ENCODE data around the gene TMPRSS6.
A peak's percentile ranks its signal among the peaks of the same experiment; 100 is the strongest.

TMPRSS6 gene

GRCh38 chr22:37028692-37029674, 80.5 kb downstream of the TMPRSS6 start:
- no peak for DNase-seq (ENCODE audit: low read depth)

- DNase-seq (ENCODE audit: low read depth), result no peak
Observed at GRCh38 chr22:37027556-37027955, 82.0 kb downstream of the TMPRSS6 start.

- no peak for DNase-seq (ENCODE audit: low read depth)
Observed at GRCh38 chr22:37026325-37026724, 83.2 kb downstream of the TMPRSS6 start.

GRCh38 chr22:37025500-37026070, 83.9 kb downstream of the TMPRSS6 start:
- no peak for DNase-seq (ENCODE audit: low read depth)

- no peak for DNase-seq (ENCODE audit: low read depth)
Observed at GRCh38 chr22:37024339-37025157, 85.0 kb downstream of the TMPRSS6 start.

GRCh38 chr22:37023743-37024338, 85.7 kb downstream of the TMPRSS6 start:
- no peak for DNase-seq (ENCODE audit: low read depth)

GRCh38 chr22:37022483-37023337, 86.8 kb downstream of the TMPRSS6 start:
- DNase-seq (ENCODE audit: low read depth), result no peak

GRCh38 chr22:37021710-37022482, 87.6 kb downstream of the TMPRSS6 start:
- peak; percentile 24 for DNase-seq (ENCODE audit: low read depth)

GRCh38 chr22:37021041-37021440, 88.5 kb downstream of the TMPRSS6 start:
- DNase-seq (ENCODE audit: low read depth), result no peak

- no peak for DNase-seq (ENCODE audit: low read depth)
Observed at GRCh38 chr22:37020192-37020479, 89.4 kb downstream of the TMPRSS6 start.

GRCh38 chr22:37019309-37020191, 90.0 kb downstream of the TMPRSS6 start, which contains the start of the genes MPST and TST:
TSS of gene MPST (plus strand) at chr22:37019742. CDS start at chr22:37019837, 95 bp downstream.
TSS of gene TST (minus strand) at chr22:37019447. CDS start at chr22:37018732, 715 bp downstream.
- DNase-seq (ENCODE audit: low read depth), result no peak

GRCh38 chr22:37018815-37019308, 90.7 kb downstream of the TMPRSS6 start:
- no peak for DNase-seq (ENCODE audit: low read depth)

- no peak for DNase-seq (ENCODE audit: low read depth)
Observed at GRCh38 chr22:37018086-37018814, 91.3 kb downstream of the TMPRSS6 start.

- no peak for DNase-seq (ENCODE audit: low read depth)
Observed at GRCh38 chr22:37017356-37017755, 92.2 kb downstream of the TMPRSS6 start.

- no peak for DNase-seq (ENCODE audit: low read depth)
Observed at GRCh38 chr22:37016134-37016910, 93.2 kb downstream of the TMPRSS6 start.

- DNase-seq (ENCODE audit: low read depth), result no peak
Observed at GRCh38 chr22:37015587-37015878, 94.0 kb downstream of the TMPRSS6 start.
